HEK293T (cell line): ENCODE results near the gene FAM98A.

Experiments
- BHLHE40 ChIP-seq: fragments of 450-650 bp; IDR thresholded peaks from 2 replicates; pipeline ENCODE4 v1.6.1; 2016; ENCODE audit warnings: mild to moderate bottlenecking, moderate library complexity, borderline replicate concordance
- CTBP1 ChIP-seq: fragments of 450-650 bp; IDR thresholded peaks from 2 replicates; pipeline ENCODE4 v1.6.1; 2016; ENCODE audit warnings: borderline replicate concordance
- ELF4 ChIP-seq: fragments of 450-650 bp; IDR thresholded peaks from 2 replicates; pipeline ENCODE4 v1.6.1; 2017; ENCODE audit warnings: antibody characterized with exemption
- FOXM1 ChIP-seq: fragments of 450-650 bp; IDR thresholded peaks from 2 replicates; pipeline ENCODE4 v1.6.1; 2017; ENCODE audit warnings: mild to moderate bottlenecking, borderline replicate concordance
- HDGF ChIP-seq: fragments of 450-650 bp; IDR thresholded peaks from 2 replicates; pipeline ENCODE4 v1.6.1; 2017; ENCODE audit warnings: antibody characterized with exemption, borderline replicate concordance
- L3MBTL2 ChIP-seq: fragments of 450-650 bp; conservative IDR thresholded peaks from 2 replicates; pipeline ENCODE4 v1.6.1; 2016; ENCODE audit warnings: mild to moderate bottlenecking
- NFRKB ChIP-seq: fragments of 450-650 bp; IDR thresholded peaks from 2 replicates; pipeline ENCODE4 v1.6.1; 2016; ENCODE audit warnings: mild to moderate bottlenecking, moderate library complexity
- SP1 ChIP-seq: fragments of 450-650 bp; IDR thresholded peaks from 2 replicates; pipeline ENCODE4 v1.6.1; 2017
- TARDBP ChIP-seq: fragments of 450-650 bp; IDR thresholded peaks from 2 replicates; pipeline ENCODE4 v1.6.1; 2016
- ZNF384 ChIP-seq: fragments of 450-650 bp; IDR thresholded peaks from 2 replicates; pipeline ENCODE4 v1.6.1; 2016

DNA sequence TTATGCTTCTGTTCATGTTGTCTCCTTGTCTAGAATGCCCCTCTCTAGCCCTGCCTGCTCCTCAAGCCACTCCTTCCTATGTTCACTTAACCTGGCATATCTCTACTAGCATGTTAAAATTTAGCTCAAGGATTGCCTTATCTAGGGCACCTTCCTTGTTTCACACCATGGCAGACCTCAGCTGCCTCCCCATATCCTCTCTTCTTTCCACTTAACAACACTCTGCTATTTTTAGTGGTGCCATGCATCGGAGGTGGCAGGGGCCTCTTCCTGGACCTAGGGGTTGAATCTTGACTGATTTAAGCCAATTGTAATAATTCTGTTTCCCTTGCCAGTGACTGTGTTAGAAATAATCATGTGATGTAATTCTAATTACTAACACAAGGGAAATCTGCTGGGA lies 36.9 kb upstream of the FAM98A start:
- TF ChIP-seq ZNF384 (no peak), FOXM1 (no peak), NFRKB (no peak), TARDBP (no peak), SP1 (no peak), HDGF (no peak), ELF4 (no peak), L3MBTL2 (no peak), CTBP1 (no peak), BHLHE40 (no peak)
